ENCODE measurements around the gene LARGE1. TPM values are rescaled to one million over a fixed set of nuclear protein-coding genes. Genes with fewer than 3 reads are reported as not detected.

LARGE1 gene
- total RNA-seq, 1 experiment from 2014 or later = 1.5 TPM

GRCh38 chr22:33781411-33781810 lies 138.9 kb downstream of the LARGE1 start:
- no peaks in the 10 kb centered on the region for H3K27me3 ChIP-seq (ENCODE audit: insufficient read depth, low read length)
- H3K9me3 ChIP-seq (ENCODE audit: control insufficient read depth in 1 of 2, insufficient read depth in 1 of 2, low read depth in 1 of 2, low read length in 2 of 2) = peaks cover 5 to 22% of the 10 kb centered on the region in 2 experiments; a peak in 2 of 4 replicates
- no peak overlapping the region for H3K27ac ChIP-seq (ENCODE audit: low read depth, low read length)
- intact Hi-C loops (cut with micrococcal nuclease) = no loop called here
- no peak overlapping the region for H3K4me2 ChIP-seq (ENCODE audit: low read length)
- H4K20me1 ChIP-seq (ENCODE audit: insufficient read depth) = no peaks in the 10 kb centered on the region
- ChIA-PET POLR2A (no interaction called here), CTCF (no interaction called here), RAD21 (ENCODE audit: low non-redundant PET in 1 of 2, low total read pairs in 2 of 2, uncharacterized antibody in 2 of 2, unreplicated experiment in 2 of 2) (no interaction called here)
- H3K9ac ChIP-seq (ENCODE audit: low read length) = no peak overlapping the region
- no peak overlapping the region for H3K4me3 ChIP-seq (replicated peaks in 1 of 2; ENCODE audit: low read depth in 1 of 2, low read length in 2 of 2)
- H3K9me2 ChIP-seq (ENCODE audit: insufficient read depth) = no peaks in the 10 kb centered on the region
- H2AFZ ChIP-seq (ENCODE audit: low read depth, low read length, poor library complexity, severe bottlenecking) = no peak overlapping the region
- no peak for DNase-seq (ENCODE audit: low read depth, low spot score)
- H3K36me3 ChIP-seq (ENCODE audit: control insufficient read depth in 1 of 2, insufficient read depth in 2 of 2, low read length in 2 of 2) = no peaks in the 10 kb centered on the region
- TF ChIP-seq CBX3 (IDR thresholded peaks at IDR 0.05; ENCODE audit: low read depth) (no peak), POLR2AphosphoS5 (IDR thresholded peaks at IDR 0.05; ENCODE audit: low read depth, low read length) (no peak), SP1 (IDR thresholded peaks at IDR 0.05; ENCODE audit: low read depth) (no peak), TCF7L2 (IDR thresholded peaks at IDR 0.05; ENCODE audit: borderline replicate concordance, extremely low read depth, insufficient read depth, insufficient read length) (no peak), EZH2 (IDR thresholded peaks at IDR 0.05) (no peak), EGR1 (IDR thresholded peaks at IDR 0.05; ENCODE audit: low read depth) (no peak), RAD21 (IDR thresholded peaks at IDR 0.05; ENCODE audit: low read depth) (no peak), SRF (IDR thresholded peaks at IDR 0.05; ENCODE audit: low read depth) (no peak), CEBPB (IDR thresholded peaks at IDR 0.05; ENCODE audit: low read depth) (no peak), CTCF (IDR thresholded peaks at IDR 0.05 in 2 of 3, conservative IDR thresholded peaks at IDR 0.05 in 1 of 3; ENCODE audit: borderline replicate concordance in 1 of 3, insufficient read depth in 1 of 3, low read depth in 2 of 3, low read length in 2 of 3) (no peak), POLR2A (IDR thresholded peaks at IDR 0.05; ENCODE audit: borderline replicate concordance, extremely low read depth, insufficient read depth, insufficient read length) (no peak), JUND (IDR thresholded peaks at IDR 0.05) (no peak), ZBTB33 (IDR thresholded peaks at IDR 0.05; ENCODE audit: extremely low read depth, insufficient replicate concordance, low read length) (no peak), YY1 (IDR thresholded peaks at IDR 0.05; ENCODE audit: extremely low read depth, insufficient replicate concordance, low read depth, low read length) (no peak), ZFX (IDR thresholded peaks at IDR 0.05) (no peak), MAX (IDR thresholded peaks at IDR 0.05) (no peak), FOSL1 (IDR thresholded peaks at IDR 0.05; ENCODE audit: low read depth) (no peak), SIN3A (IDR thresholded peaks at IDR 0.05; ENCODE audit: low read depth) (no peak)
- TF ChIP-seq, protein P1, sequence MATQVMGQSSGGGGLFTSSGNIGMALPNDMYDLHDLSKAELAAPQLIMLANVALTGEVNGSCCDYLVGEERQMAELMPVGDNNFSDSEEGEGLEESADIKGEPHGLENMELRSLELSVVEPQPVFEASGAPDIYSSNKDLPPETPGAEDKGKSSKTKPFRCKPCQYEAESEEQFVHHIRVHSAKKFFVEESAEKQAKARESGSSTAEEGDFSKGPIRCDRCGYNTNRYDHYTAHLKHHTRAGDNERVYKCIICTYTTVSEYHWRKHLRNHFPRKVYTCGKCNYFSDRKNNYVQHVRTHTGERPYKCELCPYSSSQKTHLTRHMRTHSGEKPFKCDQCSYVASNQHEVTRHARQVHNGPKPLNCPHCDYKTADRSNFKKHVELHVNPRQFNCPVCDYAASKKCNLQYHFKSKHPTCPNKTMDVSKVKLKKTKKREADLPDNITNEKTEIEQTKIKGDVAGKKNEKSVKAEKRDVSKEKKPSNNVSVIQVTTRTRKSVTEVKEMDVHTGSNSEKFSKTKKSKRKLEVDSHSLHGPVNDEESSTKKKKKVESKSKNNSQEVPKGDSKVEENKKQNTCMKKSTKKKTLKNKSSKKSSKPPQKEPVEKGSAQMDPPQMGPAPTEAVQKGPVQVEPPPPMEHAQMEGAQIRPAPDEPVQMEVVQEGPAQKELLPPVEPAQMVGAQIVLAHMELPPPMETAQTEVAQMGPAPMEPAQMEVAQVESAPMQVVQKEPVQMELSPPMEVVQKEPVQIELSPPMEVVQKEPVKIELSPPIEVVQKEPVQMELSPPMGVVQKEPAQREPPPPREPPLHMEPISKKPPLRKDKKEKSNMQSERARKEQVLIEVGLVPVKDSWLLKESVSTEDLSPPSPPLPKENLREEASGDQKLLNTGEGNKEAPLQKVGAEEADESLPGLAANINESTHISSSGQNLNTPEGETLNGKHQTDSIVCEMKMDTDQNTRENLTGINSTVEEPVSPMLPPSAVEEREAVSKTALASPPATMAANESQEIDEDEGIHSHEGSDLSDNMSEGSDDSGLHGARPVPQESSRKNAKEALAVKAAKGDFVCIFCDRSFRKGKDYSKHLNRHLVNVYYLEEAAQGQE (IDR thresholded peaks at IDR 0.05; ENCODE audit: low read depth) = no peak
- TF ChIP-seq, protein P2, sequence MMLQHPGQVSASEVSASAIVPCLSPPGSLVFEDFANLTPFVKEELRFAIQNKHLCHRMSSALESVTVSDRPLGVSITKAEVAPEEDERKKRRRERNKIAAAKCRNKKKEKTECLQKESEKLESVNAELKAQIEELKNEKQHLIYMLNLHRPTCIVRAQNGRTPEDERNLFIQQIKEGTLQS (IDR thresholded peaks at IDR 0.05) = no peak
- no peaks in the 10 kb centered on the region for H3K4me1 ChIP-seq (ENCODE audit: control insufficient read depth in 1 of 2, insufficient read depth in 2 of 2, low read length in 2 of 2)
- H3K79me2 ChIP-seq (ENCODE audit: insufficient read depth, low read length) = no peaks in the 10 kb centered on the region
- ATAC-seq = no peak
- no TSS peak for BruUV-seq (replicated peaks)
